Esophagus muscularis mucosa (tissue), 4 donors: Measurements from ENCODE around the gene MAGI2. TPM values are rescaled to one million over a fixed set of nuclear protein-coding genes. Genes with fewer than 3 reads are reported as not detected.

ENCODE experiments used
- DNase-seq: peaks from one replicate; pipeline ENCODE4 v3.0.0-alpha.2; 2017; ENCODE audit errors: extremely low spot score
- H3K27ac ChIP-seq, 4 donors: fragments of 200-600 bp; sonication (generic); replicated peaks in 1 of 4; 1 replicate in 3 of 4; 2 replicates in 1 of 4; pipeline ENCODE4 v1.5.1; 2016 to 2019; ENCODE audit warnings: mild to moderate bottlenecking in 1 of 4
- H3K27me3 ChIP-seq, 4 donors: fragments of 200-600 bp; sonication (generic); one replicate each; pipeline versions ENCODE4 v1.5.1 to v1.6.0; 2016 to 2019
- H3K36me3 ChIP-seq, 4 donors: fragments of 200-600 bp; sonication (generic); one replicate each; pipeline ENCODE4 v1.5.1; 2016 to 2019
- H3K4me1 ChIP-seq, 4 donors: fragments of 200-600 bp; sonication (generic); one replicate each; pipeline ENCODE4 v1.5.1; 2016 to 2019
- H3K4me3 ChIP-seq, 4 donors: fragments of 200-600 bp; sonication (generic); 1 replicate in 2 of 4; 2 replicates in 2 of 4; pipeline ENCODE4 v1.5.1; 2016 to 2019; ENCODE audit warnings: mild to moderate bottlenecking in 4 of 4, moderate library complexity in 1 of 4
- H3K9me3 ChIP-seq, 4 donors: fragments of 200-600 bp; sonication (generic); 1 replicate in 3 of 4; 2 replicates in 1 of 4; pipeline ENCODE4 v1.5.1; 2016 to 2019
- EP300 ChIP-seq: sonication (generic); formaldehyde crosslinking; IDR thresholded peaks from one replicate; pipeline ENCODE4 v1.6.1; 2017; ENCODE audit warnings: antibody characterized with exemption
- POLR2A ChIP-seq: fragments of 450-650 bp; IDR thresholded peaks from one replicate; pipeline ENCODE4 v1.6.1; 2017; ENCODE audit warnings: antibody characterized with exemption, moderate library complexity, mild to moderate bottlenecking, low read depth
- POLR2AphosphoS5 ChIP-seq, 2 donors: sonication (generic); formaldehyde crosslinking; IDR thresholded peaks; one replicate each; pipeline ENCODE4 v1.6.1; 2017; ENCODE audit warnings: antibody characterized with exemption in 2 of 2
- WGBS: methylation state at CpG from one replicate; pipeline ENCODE4 v1.1.5; 2018; 5-methylcytosine and 5-hydroxymethylcytosine counted together
- intact Hi-C: fragments of 100-400 bp; cut with DNase I; formaldehyde crosslinking; loops from one replicate; pipeline ENCODE4 v1.15.1; 2023
- total RNA-seq, 4 donors: library from RNA; depleted of rRNA; stranded (reverse); fragments of >200 nt; gene quantifications; one replicate each; pipeline versions ENCODE4 v1.1.0 to v1.2.1, GENCODE V29; 2016
- TF ChIP-seq, protein P1 (sequence below), 3 experiments: fragments of 200-600 bp in 2 of 3; fragments of 450-650 bp in 1 of 3; sonication (generic) in 2 of 3; IDR thresholded peaks; one replicate each; pipeline ENCODE4 v1.5.1; 2017 to 2019; ENCODE audit warnings: antibody characterized with exemption in 3 of 3, mild to moderate bottlenecking in 2 of 3, moderate library complexity in 1 of 3

MAGI2 gene
- total RNA-seq, 4 donors from 2014 or later = 14.4 to 22.3 (median 21.2) TPM

DNA sequence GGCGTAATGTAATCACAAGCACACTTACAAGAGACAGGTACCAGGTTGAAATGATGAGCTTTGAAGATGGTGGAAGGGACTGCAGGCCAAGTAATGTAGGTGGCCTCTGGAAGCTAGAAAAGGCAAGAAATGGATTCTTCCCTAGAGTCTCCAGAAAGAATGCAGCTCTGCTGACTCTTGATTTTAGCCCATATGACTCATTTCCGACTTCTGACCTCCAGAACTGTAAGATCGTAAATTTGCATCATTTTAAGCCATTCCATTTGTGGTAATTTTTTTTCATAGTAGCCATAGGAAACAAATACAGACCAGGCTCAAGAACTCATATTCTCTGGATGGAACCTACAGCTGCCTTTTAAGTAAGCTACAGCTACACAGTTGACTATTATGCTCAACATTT, 315.5 kb downstream of the MAGI2 start:
- H3K4me3 ChIP-seq = no peak overlapping the region
- TF ChIP-seq EP300 (no peak), POLR2AphosphoS5 (IDR thresholded peaks at IDR 0.05) (no peak), POLR2A (no peak)
- TF ChIP-seq, protein P1, sequence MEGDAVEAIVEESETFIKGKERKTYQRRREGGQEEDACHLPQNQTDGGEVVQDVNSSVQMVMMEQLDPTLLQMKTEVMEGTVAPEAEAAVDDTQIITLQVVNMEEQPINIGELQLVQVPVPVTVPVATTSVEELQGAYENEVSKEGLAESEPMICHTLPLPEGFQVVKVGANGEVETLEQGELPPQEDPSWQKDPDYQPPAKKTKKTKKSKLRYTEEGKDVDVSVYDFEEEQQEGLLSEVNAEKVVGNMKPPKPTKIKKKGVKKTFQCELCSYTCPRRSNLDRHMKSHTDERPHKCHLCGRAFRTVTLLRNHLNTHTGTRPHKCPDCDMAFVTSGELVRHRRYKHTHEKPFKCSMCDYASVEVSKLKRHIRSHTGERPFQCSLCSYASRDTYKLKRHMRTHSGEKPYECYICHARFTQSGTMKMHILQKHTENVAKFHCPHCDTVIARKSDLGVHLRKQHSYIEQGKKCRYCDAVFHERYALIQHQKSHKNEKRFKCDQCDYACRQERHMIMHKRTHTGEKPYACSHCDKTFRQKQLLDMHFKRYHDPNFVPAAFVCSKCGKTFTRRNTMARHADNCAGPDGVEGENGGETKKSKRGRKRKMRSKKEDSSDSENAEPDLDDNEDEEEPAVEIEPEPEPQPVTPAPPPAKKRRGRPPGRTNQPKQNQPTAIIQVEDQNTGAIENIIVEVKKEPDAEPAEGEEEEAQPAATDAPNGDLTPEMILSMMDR (IDR thresholded peaks at IDR 0.05) = no peak
- H3K27me3 ChIP-seq = no peaks in the 10 kb centered on the region
- no peaks in the 10 kb centered on the region for H3K36me3 ChIP-seq
- WGBS = 94% methylated on average over 3 of the region's 3 CpGs
- DNase-seq = no peak
- H3K4me1 ChIP-seq = no peaks in the 10 kb centered on the region
- no peaks in the 10 kb centered on the region for H3K9me3 ChIP-seq
- intact Hi-C loops = no loop called here
- H3K27ac ChIP-seq = no peak overlapping the region

DNA sequence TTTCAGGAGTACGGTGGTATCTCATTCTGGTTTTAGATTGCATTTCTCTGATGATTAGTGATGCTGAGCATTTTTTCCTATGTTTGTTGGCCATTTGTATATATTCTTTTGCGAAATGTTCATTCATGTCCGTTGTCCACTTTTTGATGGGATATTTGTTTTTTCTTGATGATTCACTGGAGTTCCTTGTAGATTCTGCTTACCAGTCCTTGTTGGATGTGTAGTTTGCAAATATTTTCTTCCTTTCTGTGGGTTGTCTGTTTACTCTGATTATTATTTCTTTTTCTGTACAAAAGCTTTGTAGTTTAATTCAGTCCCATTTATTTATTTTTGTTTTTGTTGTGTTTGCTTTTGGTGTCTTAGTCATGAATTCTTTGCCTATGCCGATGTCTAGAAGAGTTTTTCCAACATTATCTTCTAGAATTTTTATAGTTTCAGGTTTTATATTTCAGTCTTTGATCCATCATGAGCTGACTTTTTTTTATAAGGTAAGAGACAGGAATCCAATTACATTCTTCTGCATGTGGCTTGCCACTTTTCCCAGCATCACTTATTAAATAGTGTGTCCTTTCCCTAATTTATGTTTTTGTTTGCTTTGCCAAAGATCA, 320.5 kb downstream of the MAGI2 start:
- intact Hi-C loops = no loop called here
- Histone ChIP-seq H3K4me3 (no peak overlapping the region), H3K4me1 (no peaks in the 10 kb centered on the region), H3K36me3 (no peaks in the 10 kb centered on the region), H3K27me3 (no peaks in the 10 kb centered on the region), H3K27ac (no peak overlapping the region), H3K9me3 (no peaks in the 10 kb centered on the region)
- TF ChIP-seq POLR2AphosphoS5 (IDR thresholded peaks at IDR 0.05) (no peak), EP300 (no peak), POLR2A (no peak)
- TF ChIP-seq, protein P1 (IDR thresholded peaks at IDR 0.05) = no peak
- no peak for DNase-seq
- 98% methylated on average over 4 of the region's 4 CpGs for WGBS

DNA sequence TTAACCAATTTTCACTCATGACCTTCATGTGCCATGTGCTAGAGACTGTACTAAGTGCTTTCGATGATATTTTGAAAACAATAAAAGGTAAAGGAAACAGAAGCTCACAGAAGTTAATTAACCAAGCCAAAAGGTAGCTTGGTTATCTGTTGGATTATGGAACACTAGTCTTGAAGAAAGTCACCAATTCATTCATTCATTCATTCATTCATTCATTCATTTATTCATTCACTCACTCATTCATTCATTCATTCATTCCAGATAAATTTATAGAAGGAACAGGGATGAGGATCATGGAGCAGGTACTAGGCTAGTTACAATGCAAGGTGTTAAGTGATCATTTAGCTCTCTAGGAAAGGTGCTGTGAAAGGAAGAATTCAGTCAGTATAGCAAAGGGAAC, 322.8 kb downstream of the MAGI2 start:
- no peaks in the 10 kb centered on the region for H3K4me1 ChIP-seq
- no peak overlapping the region for H3K27ac ChIP-seq
- no peak for TF ChIP-seq POLR2A
- no peaks in the 10 kb centered on the region for H3K9me3 ChIP-seq
- intact Hi-C loops = no loop called here
- no peaks in the 10 kb centered on the region for H3K36me3 ChIP-seq
- H3K27me3 ChIP-seq = no peaks in the 10 kb centered on the region
- no peak for DNase-seq
- 96% methylated on average over 1 of the region's 1 CpG for WGBS
- no peak overlapping the region for H3K4me3 ChIP-seq

DNA sequence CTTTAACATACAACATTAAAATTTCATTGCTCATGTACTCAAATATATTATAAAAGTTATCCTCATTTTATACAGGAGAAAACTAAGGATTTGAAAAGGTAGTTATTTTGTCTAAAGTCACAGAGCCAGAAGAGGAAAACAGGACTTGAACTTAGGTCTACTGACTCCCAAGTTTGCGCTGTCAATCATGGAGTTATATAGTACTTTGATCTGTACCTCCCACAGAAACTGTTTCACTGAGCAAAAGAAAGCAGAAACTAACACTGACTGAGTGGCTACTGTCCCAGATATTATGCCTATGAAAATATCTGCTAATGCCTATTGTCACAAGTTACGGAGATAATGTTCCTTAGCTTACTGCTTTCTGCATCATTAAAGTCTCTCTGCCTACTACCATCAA, 329.1 kb downstream of the MAGI2 start:
- no peak for TF ChIP-seq POLR2A
- TF ChIP-seq EP300 = no peak
- TF ChIP-seq, protein P1 (IDR thresholded peaks at IDR 0.05) = no peak
- TF ChIP-seq POLR2AphosphoS5 (IDR thresholded peaks at IDR 0.05) = no peak
- Histone ChIP-seq H3K27me3 (no peaks in the 10 kb centered on the region), H3K4me3 (no peak overlapping the region), H3K9me3 (no peaks in the 10 kb centered on the region), H3K27ac (no peak overlapping the region), H3K4me1 (no peaks in the 10 kb centered on the region), H3K36me3 (no peaks in the 10 kb centered on the region)
- 100% methylated on average over 2 of the region's 2 CpGs for WGBS
- no peak for DNase-seq
- intact Hi-C loops = no loop called here

DNA sequence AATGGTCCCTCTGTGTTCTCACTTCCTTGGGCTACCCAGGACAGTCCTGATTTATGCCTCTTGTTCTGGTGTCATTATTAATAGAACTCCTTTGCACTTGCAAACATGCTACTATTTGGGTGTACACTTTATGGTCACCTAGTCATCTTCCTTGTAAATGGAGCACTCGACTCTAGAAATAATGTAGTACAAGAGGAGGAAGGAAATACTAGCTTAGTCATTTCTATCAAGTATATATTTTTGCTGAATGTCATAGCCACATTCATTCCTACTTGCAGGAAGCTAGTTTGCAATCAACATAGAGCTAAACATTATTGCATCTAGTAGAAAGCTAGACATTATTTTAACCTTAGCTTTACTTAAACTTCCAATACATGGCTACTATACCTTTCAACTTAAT, 335.3 kb downstream of the MAGI2 start:
- Histone ChIP-seq H3K27me3 (no peaks in the 10 kb centered on the region), H3K9me3 (no peaks in the 10 kb centered on the region), H3K27ac (no peak overlapping the region), H3K4me1 (no peaks in the 10 kb centered on the region), H3K36me3 (no peaks in the 10 kb centered on the region), H3K4me3 (no peak overlapping the region)
- intact Hi-C loops = no loop called here
- DNase-seq = no peak
- 35% methylated on average over 1 of the region's 1 CpG for WGBS
- TF ChIP-seq POLR2AphosphoS5 (IDR thresholded peaks at IDR 0.05) (no peak), POLR2A (no peak), EP300 (no peak)
- TF ChIP-seq, protein P1 (IDR thresholded peaks at IDR 0.05) = no peak
